Effector memory CD4-positive, alpha-beta T cell (primary cell): ENCODE results near the gene ATF3.

ENCODE experiments used
- DNase-seq, 3 donors: peaks; one replicate each; pipeline ENCODE4 v3.0.0-alpha.2; 2020
- H3K27ac ChIP-seq: 2 replicates; pipeline ENCODE4 v1.7.0; 2013; ENCODE audit warnings: mild to moderate bottlenecking, low read length, moderate library complexity; ENCODE audit not compliant: insufficient read depth, poor library complexity, severe bottlenecking
- H3K27me3 ChIP-seq: replicated peaks from 2 replicates; pipeline ENCODE4 v1.7.0; 2013; ENCODE audit warnings: mild to moderate bottlenecking, low read length; ENCODE audit not compliant: insufficient read depth, control insufficient read depth, poor library complexity, severe bottlenecking
- H3K36me3 ChIP-seq: 2 replicates; pipeline ENCODE4 v1.7.0; 2013; ENCODE audit warnings: mild to moderate bottlenecking, low read length, moderate library complexity; ENCODE audit not compliant: control insufficient read depth, insufficient read depth
- H3K4me1 ChIP-seq: 2 replicates; pipeline ENCODE4 v1.7.0; 2013; ENCODE audit warnings: low read length, mild to moderate bottlenecking; ENCODE audit not compliant: control insufficient read depth, insufficient read depth, poor library complexity, severe bottlenecking
- H3K4me3 ChIP-seq: 2 replicates; pipeline ENCODE4 v1.7.0; 2013; ENCODE audit warnings: low read length, low read depth, mild to moderate bottlenecking; ENCODE audit not compliant: insufficient read depth, poor library complexity, severe bottlenecking
- H3K9me3 ChIP-seq: 2 replicates; pipeline ENCODE4 v1.7.0; 2013; ENCODE audit warnings: mild to moderate bottlenecking, low read length, moderate library complexity; ENCODE audit not compliant: control insufficient read depth
- total RNA-seq, 3 donors: gene quantifications; one replicate each; lab custom pipeline; 2026; lab: John Stamatoyannopoulos, UW

ATF3 gene
- 55.3 to 321 (median 79.4) reads per million in 3 donors for total RNA-seq

DNA sequence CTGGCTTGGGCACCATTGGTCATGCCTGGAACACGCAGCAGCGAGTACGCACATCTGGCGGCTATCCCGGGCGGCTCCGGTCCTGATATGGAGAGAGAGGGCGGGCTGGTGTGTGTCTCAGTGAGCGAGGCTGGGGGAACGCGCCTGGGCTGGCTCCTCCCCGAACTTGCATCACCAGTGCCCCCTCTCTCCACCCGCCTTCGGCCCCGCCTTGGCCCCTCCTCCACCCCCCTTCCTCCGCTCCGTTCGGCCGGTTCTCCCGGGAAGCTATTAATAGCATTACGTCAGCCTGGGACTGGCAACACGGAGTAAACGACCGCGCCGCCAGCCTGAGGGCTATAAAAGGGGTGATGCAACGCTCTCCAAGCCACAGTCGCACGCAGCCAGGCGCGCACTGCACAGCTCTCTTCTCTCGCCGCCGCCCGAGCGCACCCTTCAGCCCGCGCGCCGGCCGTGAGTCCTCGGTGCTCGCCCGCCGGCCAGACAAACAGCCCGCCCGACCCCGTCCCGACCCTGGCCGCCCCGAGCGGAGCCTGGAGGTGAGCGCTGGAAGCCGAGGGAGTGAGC is at the start of gene ATF3:
Gene ATF3 (plus strand): TSS at position 370 of the 567 bp plus-strand sequence. CDS start 6,261 bp downstream, outside the sequence.
- DNase-seq: peak; percentile 80 to 86 (median 81)
- Histone ChIP-seq H3K36me3 (no peaks in the 10 kb centered on the region), H3K4me3 (peak within 1 kb of the TSS; percentile 58), H3K27me3 (peaks cover 42% of the 10 kb centered on the region), H3K27ac (peak within 1 kb of the TSS; percentile 27), H3K4me1 (peaks cover 24% of the 10 kb centered on the region), H3K9me3 (no peaks in the 10 kb centered on the region)

- peaks cover 3% of the 10 kb centered on the region for H3K9me3 ChIP-seq
Measured at GRCh38 chr1:212559929-212560328, 48.6 kb upstream of the ATF3 start.

DNA sequence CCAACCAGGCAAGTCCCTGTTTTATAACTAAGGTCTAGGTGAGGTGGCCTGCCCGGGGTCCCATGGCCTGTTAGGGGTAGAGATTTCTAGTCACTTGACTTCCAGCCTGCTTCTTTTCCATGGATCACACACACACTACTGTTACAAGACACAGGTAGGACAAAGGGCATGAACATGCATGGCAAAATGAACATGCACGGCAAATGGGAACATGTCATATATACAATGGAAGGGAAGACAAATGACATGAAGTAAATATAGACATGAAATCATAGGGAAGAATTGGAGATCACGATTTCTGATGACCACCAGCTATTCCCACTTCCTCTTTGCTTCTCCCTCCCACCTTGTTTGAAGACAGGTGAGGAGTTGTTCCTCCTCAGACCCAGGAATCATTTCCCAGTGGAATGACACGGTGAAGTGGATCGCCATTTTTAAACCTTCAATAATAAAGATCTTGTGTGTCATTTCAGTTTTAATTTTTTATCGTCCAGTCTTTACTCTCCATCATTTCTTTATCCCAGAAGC is 47.6 kb upstream of the ATF3 start:
- H3K4me1 ChIP-seq: peaks cover 9% of the 10 kb centered on the region
- H3K36me3 ChIP-seq: no peaks in the 10 kb centered on the region
- H3K4me3 ChIP-seq: no peak overlapping the region
- H3K9me3 ChIP-seq: peaks cover 3% of the 10 kb centered on the region
- no peaks in the 10 kb centered on the region for H3K27me3 ChIP-seq
- H3K27ac ChIP-seq: no peak overlapping the region
- DNase-seq: no peak

More at GRCh38 chr1:212559929-212560328, 48.6 kb upstream of the ATF3 start:
- no peak for DNase-seq
- no peak overlapping the region for H3K27ac ChIP-seq
- H3K4me3 ChIP-seq: no peak overlapping the region
- peaks cover 9% of the 10 kb centered on the region for H3K4me1 ChIP-seq
- no peaks in the 10 kb centered on the region for H3K36me3 ChIP-seq
- H3K27me3 ChIP-seq: no peaks in the 10 kb centered on the region

DNA sequence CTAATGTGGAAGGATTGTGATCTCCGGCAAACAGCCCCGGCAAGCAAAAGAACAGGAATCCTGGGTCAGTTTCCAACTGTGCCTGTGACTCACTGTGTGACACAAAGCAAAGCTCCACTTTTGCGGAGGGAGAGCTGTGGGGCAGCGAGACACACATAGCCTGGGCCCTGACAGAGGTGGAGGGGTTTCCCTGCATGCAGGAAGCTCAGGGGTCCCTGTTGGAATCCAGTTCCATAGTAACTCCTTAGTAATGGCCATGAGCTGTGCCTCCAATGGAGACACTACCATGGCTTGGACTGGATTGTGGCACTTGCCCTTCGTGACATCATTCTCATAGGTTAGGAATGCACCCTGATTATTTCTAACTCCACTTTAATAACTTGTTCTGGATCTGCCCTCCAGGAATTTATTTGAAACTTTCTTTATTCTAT is 47.0 kb upstream of the ATF3 start:
- Histone ChIP-seq H3K36me3 (no peaks in the 10 kb centered on the region), H3K27me3 (no peaks in the 10 kb centered on the region), H3K4me1 (peaks cover 9% of the 10 kb centered on the region), H3K9me3 (peaks cover 3% of the 10 kb centered on the region), H3K4me3 (no peak overlapping the region), H3K27ac (no peak overlapping the region)
- DNase-seq: no peak

- no peak overlapping the region for H3K27ac ChIP-seq
- no peak for DNase-seq
- no peaks in the 10 kb centered on the region for H3K36me3 ChIP-seq
- no peaks in the 10 kb centered on the region for H3K27me3 ChIP-seq
- peaks cover 3% of the 10 kb centered on the region for H3K9me3 ChIP-seq
- peaks cover 9% of the 10 kb centered on the region for H3K4me1 ChIP-seq
- no peak overlapping the region for H3K4me3 ChIP-seq
Measured at GRCh38 chr1:212562771-212563170, 45.8 kb upstream of the ATF3 start.

GRCh38 chr1:212565079-212565478 is 43.5 kb upstream of the ATF3 start:
- DNase-seq: no peak
- H3K9me3 ChIP-seq: peaks cover 3% of the 10 kb centered on the region
- no peak overlapping the region for H3K27ac ChIP-seq

DNA sequence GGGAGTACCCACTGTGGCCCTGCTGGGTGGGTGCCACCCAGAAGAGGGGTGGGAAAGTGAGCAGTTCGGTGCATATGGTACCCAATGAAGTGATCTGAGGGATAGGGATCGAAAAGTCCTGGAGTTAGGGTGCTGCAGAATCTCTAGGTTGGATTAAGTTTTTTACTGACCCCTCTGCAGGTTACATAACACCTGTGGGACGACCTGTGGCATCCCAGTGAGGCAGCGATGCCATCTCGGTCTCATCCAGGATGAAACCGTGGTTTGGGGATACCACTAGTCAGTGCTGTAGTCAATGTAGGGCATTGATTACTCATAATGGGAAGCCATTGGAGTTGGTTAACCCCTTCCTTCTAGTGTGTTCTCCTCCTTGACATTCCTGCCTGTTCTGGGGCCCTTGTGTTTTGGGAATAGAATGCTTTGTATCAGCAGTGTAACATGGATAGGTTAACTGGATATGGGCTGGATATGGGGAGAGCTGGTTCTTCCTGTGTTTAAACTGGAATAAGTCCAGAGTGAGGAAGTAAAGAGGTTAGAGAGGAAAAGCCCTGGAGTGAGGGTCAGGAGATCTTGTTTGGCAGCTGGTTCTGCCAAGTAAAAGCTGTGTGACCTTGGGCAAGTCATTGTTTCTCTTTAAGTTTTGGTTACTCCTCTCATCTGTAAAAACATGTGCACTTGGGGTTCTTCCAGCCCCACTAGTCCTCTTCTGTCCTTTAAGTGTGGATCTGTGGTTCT is 42.8 kb upstream of the ATF3 start:
- Histone ChIP-seq H3K36me3 (no peaks in the 10 kb centered on the region), H3K27me3 (no peaks in the 10 kb centered on the region), H3K27ac (no peak overlapping the region), H3K9me3 (peaks cover 3% of the 10 kb centered on the region), H3K4me1 (no peaks in the 10 kb centered on the region), H3K4me3 (no peak overlapping the region)
- no peak for DNase-seq

More at GRCh38 chr1:212565079-212565478, 43.5 kb upstream of the ATF3 start:
- Histone ChIP-seq H3K36me3 (no peaks in the 10 kb centered on the region), H3K4me1 (no peaks in the 10 kb centered on the region), H3K4me3 (no peak overlapping the region), H3K27me3 (no peaks in the 10 kb centered on the region)

- peak overlapping the region; percentile 69 for H3K4me3 ChIP-seq
- peaks cover 3% of the 10 kb centered on the region for H3K9me3 ChIP-seq
- H3K36me3 ChIP-seq: no peaks in the 10 kb centered on the region
- DNase-seq: peak in 2 of 3 donors; percentile 5 to 32
- H3K27ac ChIP-seq: no peak overlapping the region
- no peaks in the 10 kb centered on the region for H3K4me1 ChIP-seq
- H3K27me3 ChIP-seq: no peaks in the 10 kb centered on the region
Measured at GRCh38 chr1:212566522-212567479, 41.8 kb upstream of the ATF3 start.

DNA sequence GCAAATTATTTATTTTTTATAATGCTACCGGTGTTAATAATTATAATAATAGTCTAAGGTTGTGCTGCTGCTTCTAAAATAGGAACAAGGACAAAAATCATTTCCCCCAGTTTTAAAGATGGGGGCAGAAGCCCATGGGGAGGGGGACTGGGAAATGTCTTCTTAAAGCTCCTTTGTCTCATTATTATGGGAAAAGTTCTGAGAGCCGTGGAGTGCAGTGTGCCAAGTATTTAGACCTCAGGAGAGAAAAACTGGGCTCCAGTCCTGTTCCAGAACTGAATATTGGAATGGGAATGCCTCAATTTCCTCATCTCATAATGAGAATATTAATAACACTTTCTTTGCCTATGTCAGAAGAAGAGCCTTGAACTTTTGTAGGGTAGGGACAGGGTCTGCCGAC is 40.9 kb upstream of the ATF3 start:
- no peaks in the 10 kb centered on the region for H3K4me1 ChIP-seq
- H3K36me3 ChIP-seq: no peaks in the 10 kb centered on the region
- peak overlapping the region; percentile 69 for H3K4me3 ChIP-seq
- DNase-seq: no peak
- no peak overlapping the region for H3K27ac ChIP-seq
- no peaks in the 10 kb centered on the region for H3K27me3 ChIP-seq
- H3K9me3 ChIP-seq: peaks cover 3% of the 10 kb centered on the region
